GM23338 (cell line): ENCODE results near the gene ALG9. TPM values are rescaled to one million over a fixed set of nuclear protein-coding genes. Genes with fewer than 3 reads are reported as not detected.

Experiments used
- ATAC-seq: fragments of 200-7000 bp; cut with Tn5 transposase; 3 replicates; pipeline ENCODE4 v1.9.1; 2020
- DNase-seq: peaks from one replicate; pipeline ENCODE4 v3.0.0-alpha.2; 2015; ENCODE audit warnings: low spot score
- H2AFZ ChIP-seq: fragments of 200-600 bp; sonication (generic); 2 replicates; pipeline ENCODE4 v1.8.0; 2016; ENCODE audit warnings: antibody characterized with exemption, mild to moderate bottlenecking, moderate library complexity
- H3F3A ChIP-seq: fragments of 200-600 bp; sonication (generic); replicated peaks from 2 replicates; pipeline ENCODE4 v1.8.0; 2017; ENCODE audit warnings: antibody characterized with exemption, mixed run types, low read depth
- H3K27ac ChIP-seq: fragments of 200-600 bp; sonication (generic); 2 replicates; pipeline ENCODE4 v1.6.1; 2016; ENCODE audit warnings: low read depth
- H3K27me3 ChIP-seq: fragments of 200-600 bp; sonication (generic); 2 replicates; pipeline ENCODE4 v1.8.0; 2016; ENCODE audit warnings: mild to moderate bottlenecking, mixed run types, moderate library complexity; ENCODE audit not compliant: insufficient read depth
- H3K36me3 ChIP-seq: fragments of 200-600 bp; sonication (generic); 2 replicates; pipeline ENCODE4 v1.8.0; 2016; ENCODE audit warnings: mild to moderate bottlenecking; ENCODE audit not compliant: insufficient read depth
- H3K4me1 ChIP-seq: fragments of 200-600 bp; sonication (generic); 2 replicates; pipeline ENCODE4 v1.8.0; 2016; ENCODE audit warnings: mild to moderate bottlenecking, moderate library complexity; ENCODE audit not compliant: insufficient read depth
- H3K4me2 ChIP-seq: fragments of 200-600 bp; sonication (generic); 2 replicates; pipeline ENCODE4 v1.7.1; 2017; ENCODE audit warnings: mixed run types
- H3K4me3 ChIP-seq: fragments of 200-600 bp; sonication (generic); 2 replicates; pipeline ENCODE4 v1.6.1; 2016; ENCODE audit warnings: mixed run types
- H3K79me2 ChIP-seq: fragments of 200-600 bp; sonication (generic); replicated peaks from 2 replicates; pipeline ENCODE4 v1.8.0; 2017; ENCODE audit warnings: mild to moderate bottlenecking; ENCODE audit not compliant: insufficient read depth
- H3K9me2 ChIP-seq: fragments of 200-600 bp; sonication (generic); 2 replicates; pipeline ENCODE4 v1.8.0; 2017; ENCODE audit not compliant: insufficient read depth
- H4K20me1 ChIP-seq: fragments of 200-600 bp; sonication (generic); replicated peaks from 2 replicates; pipeline ENCODE4 v1.8.0; 2017; ENCODE audit warnings: mild to moderate bottlenecking; ENCODE audit not compliant: insufficient read depth
- H3K27ac Mint-ChIP-seq: 2 replicates; pipeline ENCODE4 v1.8.0; 2020; ENCODE audit warnings: inconsistent platforms, mild to moderate bottlenecking, moderate library complexity, mixed read lengths
- H3K27me3 Mint-ChIP-seq: 3 replicates; pipeline ENCODE4 v1.8.0; 2022; ENCODE audit warnings: low read depth, mild to moderate bottlenecking, moderate library complexity, mixed read lengths, inconsistent platforms; ENCODE audit not compliant: insufficient read depth, poor library complexity
- H3K36me3 Mint-ChIP-seq: 3 replicates; pipeline ENCODE4 v1.8.0; 2021; ENCODE audit warnings: low read depth, mild to moderate bottlenecking, inconsistent platforms, moderate library complexity, mixed read lengths
- H3K4me1 Mint-ChIP-seq: 3 replicates; pipeline ENCODE4 v1.8.0; 2020; ENCODE audit warnings: mild to moderate bottlenecking, inconsistent platforms, mixed read lengths
- H3K4me3 Mint-ChIP-seq: 3 replicates; pipeline ENCODE4 v1.8.0; 2021; ENCODE audit warnings: moderate library complexity, mild to moderate bottlenecking, inconsistent platforms, mixed read lengths
- H3K9me3 Mint-ChIP-seq: 3 replicates; pipeline ENCODE4 v1.8.0; 2020; ENCODE audit warnings: moderate library complexity, mild to moderate bottlenecking, inconsistent platforms, mixed read lengths
- EZH2phosphoT487 ChIP-seq: fragments of 200-600 bp; sonication (generic); IDR thresholded peaks from one replicate; pipeline ENCODE4 v1.8.1; 2018; ENCODE audit warnings: antibody characterized with exemption; ENCODE audit not compliant: unreplicated experiment
- JUNB ChIP-seq: IDR thresholded peaks from one replicate; pipeline ENCODE4 v1.6.1; 2016; ENCODE audit warnings: antibody characterized with exemption; ENCODE audit not compliant: unreplicated experiment
- NANOG ChIP-seq: IDR thresholded peaks from 2 replicates; pipeline ENCODE4 v1.6.1; 2016; ENCODE audit warnings: antibody characterized with exemption, borderline replicate concordance
- POLR2AphosphoS5 ChIP-seq: IDR thresholded peaks from 2 replicates; pipeline ENCODE4 v1.6.1; 2016; ENCODE audit warnings: antibody characterized with exemption, low read depth
- STAT1 ChIP-seq: IDR thresholded peaks from one replicate; pipeline ENCODE4 v1.6.1; 2016; ENCODE audit warnings: antibody characterized with exemption; ENCODE audit not compliant: unreplicated experiment
- ZNF462 ChIP-seq: fragments of 250-450 bp; sonication (Bioruptor Pico); IDR thresholded peaks from 2 replicates; pipeline ENCODE4 v1.5.0; 2020; ENCODE audit warnings: mild to moderate bottlenecking, moderate library complexity
- polyA plus RNA-seq: library from polyadenylated mRNA; unstranded; fragments of >200 nt; fragmentation: Nextera tagmentation; extraction: Ambion mirVana; gene quantifications from 2 replicates; pipeline ENCODE4 v1.2.1, GENCODE V29; 2016
- total RNA-seq: library from RNA; depleted of rRNA; stranded (reverse); fragments of >200 nt; shearing (Covaris generic); gene quantifications from 2 replicates; pipeline ENCODE4 v1.2.3, GENCODE V29; 2014

The ALG9 gene
- total and polyA plus RNA-seq, 2 experiments from 2014 or later: 25.4 to 31.1 TPM

GRCh38 chr11:111774955-111775710 lies 96.2 kb downstream of the ALG9 start:
- Mint-ChIP-seq H3K4me1 (peaks cover 22% of the 10 kb centered on the region; the same call in 2 of the 3 replicates), H3K36me3 (no peaks in the 10 kb centered on the region), H3K27me3 (peaks cover 5% of the 10 kb centered on the region), H3K27ac (no peak overlapping the region), H3K4me3 (no peak overlapping the region), H3K9me3 (no peaks in the 10 kb centered on the region)
- H3F3A ChIP-seq: 0 out of 2 replicates have a peak, but pooled peaks cover 5% of the 10 kb centered on the region
- H3K27me3 ChIP-seq: no peaks in the 10 kb centered on the region
- DNase-seq (no peak), ATAC-seq (no peak)
- TF ChIP-seq JUNB (no peak), NANOG (no peak), POLR2AphosphoS5 (no peak), ZNF462 (CRISPR knock-in tag) (no peak), EZH2phosphoT487 (no peak), STAT1 (no peak)
- H3K27ac ChIP-seq: no peak overlapping the region
- H3K36me3 ChIP-seq: no peaks in the 10 kb centered on the region
- peaks cover 21% of the 10 kb centered on the region for H3K4me1 ChIP-seq
- no peaks in the 10 kb centered on the region for H4K20me1 ChIP-seq
- H3K4me3 ChIP-seq: no peak overlapping the region
- H3K9me2 ChIP-seq: no peaks in the 10 kb centered on the region
- no peak overlapping the region for H3K4me2 ChIP-seq
- no peaks in the 10 kb centered on the region for H3K79me2 ChIP-seq
- no peak overlapping the region for H2AFZ ChIP-seq
